ENCODE results near the gene CCT3. TPM values are rescaled to one million over a fixed set of nuclear protein-coding genes. Genes with fewer than 3 reads are reported as not detected.

The CCT3 gene
- total RNA-seq, 1 donor: 119 TPM

DNA sequence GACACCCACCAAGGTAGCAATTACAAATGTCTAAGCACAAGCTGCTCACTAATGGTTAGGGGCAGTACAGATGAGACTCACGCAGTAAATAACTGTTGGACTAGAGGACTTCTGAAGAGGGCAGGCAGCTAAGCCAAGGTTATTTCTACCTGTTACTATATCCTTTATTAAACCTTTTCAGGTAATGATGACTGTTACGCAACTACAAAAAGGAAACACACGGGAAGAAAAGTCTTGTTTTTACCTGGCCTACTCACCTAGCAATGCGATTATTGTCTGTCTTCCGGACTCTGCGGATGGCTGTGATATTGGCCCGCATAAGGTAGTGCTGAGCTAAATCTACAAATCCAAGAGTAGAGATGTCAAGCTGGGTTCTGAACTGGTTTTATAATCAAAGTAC lies 21.2 kb downstream of the CCT3 start:
- no peaks in the 10 kb centered on the region for H3K9me3 ChIP-seq (ENCODE audit: low read depth, low read length)
- H3K4me3 ChIP-seq (ENCODE audit: low read length): no peak overlapping the region
- H3K27me3 ChIP-seq (ENCODE audit: insufficient read depth, low read length): no peaks in the 10 kb centered on the region
- no peaks in the 10 kb centered on the region for H3K4me1 ChIP-seq (ENCODE audit: insufficient read depth, low read length)

GRCh38 chr1:156310962-156311361 lies 27.1 kb downstream of the CCT3 start:
- H3K4me3 ChIP-seq (ENCODE audit: low read length): no peak overlapping the region
- no peaks in the 10 kb centered on the region for H3K9me3 ChIP-seq (ENCODE audit: low read depth, low read length)
- no peaks in the 10 kb centered on the region for H3K27me3 ChIP-seq (ENCODE audit: insufficient read depth, low read length)
- peaks cover 6% of the 10 kb centered on the region for H3K4me1 ChIP-seq (ENCODE audit: insufficient read depth, low read length)

GRCh38 chr1:156308078-156308477 lies 30.0 kb downstream of the CCT3 start:
- Histone ChIP-seq H3K4me1 (ENCODE audit: insufficient read depth, low read length) (peaks cover 6% of the 10 kb centered on the region), H3K27me3 (ENCODE audit: insufficient read depth, low read length) (no peaks in the 10 kb centered on the region), H3K4me3 (ENCODE audit: low read length) (no peak overlapping the region), H3K9me3 (ENCODE audit: low read depth, low read length) (no peaks in the 10 kb centered on the region)

GRCh38 chr1:156305215-156305614 lies 32.9 kb downstream of the CCT3 start:
- Histone ChIP-seq H3K4me1 (ENCODE audit: insufficient read depth, low read length) (no peaks in the 10 kb centered on the region), H3K9me3 (ENCODE audit: low read depth, low read length) (no peaks in the 10 kb centered on the region), H3K4me3 (ENCODE audit: low read length) (no peak overlapping the region), H3K27me3 (ENCODE audit: insufficient read depth, low read length) (no peaks in the 10 kb centered on the region)

DNA sequence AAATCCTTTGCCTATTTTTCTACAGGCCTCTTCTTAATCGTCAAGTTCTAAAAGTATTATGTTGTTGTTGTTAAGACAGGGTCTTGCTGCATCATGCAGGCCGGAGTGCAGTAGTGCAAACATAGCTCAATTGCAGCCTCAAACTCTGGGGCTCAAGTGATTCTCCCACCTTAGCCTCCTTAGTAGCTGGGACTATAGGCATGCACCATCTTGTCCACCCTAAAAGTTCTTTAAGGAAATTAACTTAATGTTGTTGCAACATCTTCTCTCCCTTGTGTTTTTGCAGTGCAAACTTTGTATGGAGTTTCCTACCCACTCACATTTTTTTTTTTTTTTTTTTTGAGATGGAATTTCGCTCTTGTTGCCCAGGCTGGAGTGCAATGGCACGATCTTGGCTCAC lies 34.9 kb downstream of the CCT3 start:
- Histone ChIP-seq H3K4me1 (ENCODE audit: insufficient read depth, low read length) (no peaks in the 10 kb centered on the region), H3K4me3 (ENCODE audit: low read length) (no peak overlapping the region), H3K9me3 (ENCODE audit: low read depth, low read length) (no peaks in the 10 kb centered on the region), H3K27me3 (ENCODE audit: insufficient read depth, low read length) (no peaks in the 10 kb centered on the region)

- Histone ChIP-seq H3K4me3 (ENCODE audit: low read length) (no peak within 1 kb of the TSS), H3K4me1 (ENCODE audit: insufficient read depth, low read length) (peaks cover 18% of the 10 kb centered on the region), H3K27me3 (ENCODE audit: insufficient read depth, low read length) (no peaks in the 10 kb centered on the region), H3K9me3 (ENCODE audit: low read depth, low read length) (no peaks in the 10 kb centered on the region)
Observed at GRCh38 chr1:156298852-156299357, 39.2 kb downstream of the CCT3 start, which contains the start of gene VHLL. VHLL (minus strand) TSS chr1:156299307; CDS start chr1:156299189, 118 bp downstream.

- Histone ChIP-seq H3K4me3 (ENCODE audit: low read length) (peak within 1 kb of the TSS; percentile 50), H3K9me3 (ENCODE audit: low read depth, low read length) (no peaks in the 10 kb centered on the region), H3K27me3 (ENCODE audit: insufficient read depth, low read length) (no peaks in the 10 kb centered on the region), H3K4me1 (ENCODE audit: insufficient read depth, low read length) (peaks cover 30% of the 10 kb centered on the region)
Observed at GRCh38 chr1:156295391-156295947, 42.6 kb downstream of the CCT3 start, which contains the start of gene GLMP. GLMP (minus strand) TSS chr1:156295679; CDS start chr1:156295645, 34 bp downstream.

- no peaks in the 10 kb centered on the region for H3K27me3 ChIP-seq (ENCODE audit: insufficient read depth, low read length)
- peaks cover 30% of the 10 kb centered on the region for H3K4me1 ChIP-seq (ENCODE audit: insufficient read depth, low read length)
- H3K9me3 ChIP-seq (ENCODE audit: low read depth, low read length): no peaks in the 10 kb centered on the region
- no peak overlapping the region for H3K4me3 ChIP-seq (ENCODE audit: low read length)
Observed at GRCh38 chr1:156293895-156294294, 44.2 kb downstream of the CCT3 start.

- peaks cover 30% of the 10 kb centered on the region for H3K4me1 ChIP-seq (ENCODE audit: insufficient read depth, low read length)
- no peaks in the 10 kb centered on the region for H3K9me3 ChIP-seq (ENCODE audit: low read depth, low read length)
- H3K27me3 ChIP-seq (ENCODE audit: insufficient read depth, low read length): no peaks in the 10 kb centered on the region
- H3K4me3 ChIP-seq (ENCODE audit: low read length): no peak overlapping the region
Observed at GRCh38 chr1:156293098-156293434, 45.0 kb downstream of the CCT3 start.

- no peaks in the 10 kb centered on the region for H3K27me3 ChIP-seq (ENCODE audit: insufficient read depth, low read length)
- peaks cover 30% of the 10 kb centered on the region for H3K4me1 ChIP-seq (ENCODE audit: insufficient read depth, low read length)
- no peaks in the 10 kb centered on the region for H3K9me3 ChIP-seq (ENCODE audit: low read depth, low read length)
- H3K4me3 ChIP-seq (ENCODE audit: low read length): no peak overlapping the region
Observed at GRCh38 chr1:156291226-156292061, 46.6 kb downstream of the CCT3 start.

GRCh38 chr1:156289857-156290256 lies 48.2 kb downstream of the CCT3 start:
- H3K27me3 ChIP-seq (ENCODE audit: insufficient read depth, low read length): no peaks in the 10 kb centered on the region
- H3K4me3 ChIP-seq (ENCODE audit: low read length): no peak overlapping the region
- H3K9me3 ChIP-seq (ENCODE audit: low read depth, low read length): no peaks in the 10 kb centered on the region
- peaks cover 26% of the 10 kb centered on the region for H3K4me1 ChIP-seq (ENCODE audit: insufficient read depth, low read length)

- Histone ChIP-seq H3K9me3 (ENCODE audit: low read depth, low read length) (no peaks in the 10 kb centered on the region), H3K27me3 (ENCODE audit: insufficient read depth, low read length) (no peaks in the 10 kb centered on the region), H3K4me1 (ENCODE audit: insufficient read depth, low read length) (peaks cover 40% of the 10 kb centered on the region), H3K4me3 (ENCODE audit: low read length) (no peak overlapping the region)
Observed at GRCh38 chr1:156286061-156286460, 52.0 kb downstream of the CCT3 start.

GRCh38 chr1:156285437-156285836 lies 52.7 kb downstream of the CCT3 start:
- no peak overlapping the region for H3K4me3 ChIP-seq (ENCODE audit: low read length)
- H3K27me3 ChIP-seq (ENCODE audit: insufficient read depth, low read length): no peaks in the 10 kb centered on the region
- H3K9me3 ChIP-seq (ENCODE audit: low read depth, low read length): no peaks in the 10 kb centered on the region
- H3K4me1 ChIP-seq (ENCODE audit: insufficient read depth, low read length): peaks cover 44% of the 10 kb centered on the region

GRCh38 chr1:156284757-156285156 lies 53.3 kb downstream of the CCT3 start:
- H3K4me1 ChIP-seq (ENCODE audit: insufficient read depth, low read length): peaks cover 50% of the 10 kb centered on the region
- no peaks in the 10 kb centered on the region for H3K9me3 ChIP-seq (ENCODE audit: low read depth, low read length)
- H3K27me3 ChIP-seq (ENCODE audit: insufficient read depth, low read length): no peaks in the 10 kb centered on the region
- no peak overlapping the region for H3K4me3 ChIP-seq (ENCODE audit: low read length)

GRCh38 chr1:156284112-156284511 lies 54.0 kb downstream of the CCT3 start, which contains the start of gene TMEM79:
TMEM79 (plus strand) TSS chr1:156284325; CDS start chr1:156285227, 902 bp downstream.
- H3K27me3 ChIP-seq (ENCODE audit: insufficient read depth, low read length): no peaks in the 10 kb centered on the region
- H3K4me3 ChIP-seq (ENCODE audit: low read length): peak within 1 kb of the TSS; percentile 89
- H3K9me3 ChIP-seq (ENCODE audit: low read depth, low read length): no peaks in the 10 kb centered on the region
- H3K4me1 ChIP-seq (ENCODE audit: insufficient read depth, low read length): peaks cover 54% of the 10 kb centered on the region

Data from mononuclear cell (primary cell).